WTC11 (cell line): ENCODE measurements around the gene PHF14. TPM values are rescaled to one million over a fixed set of nuclear protein-coding genes. Genes with fewer than 3 reads are reported as not detected.
A peak's percentile ranks its signal among the peaks of the same experiment; 100 is the strongest.

ENCODE experiments used
- ATAC-seq: fragments of 200-7000 bp; cut with Tn5 transposase; 2 replicates; pipeline ENCODE4 v1.10.0; 2021; ENCODE audit warnings: mild to moderate bottlenecking, moderate library complexity
- CTCF ChIA-PET: fragments of 300-600 bp; sonication (Branson Sonifier 250); formaldehyde crosslinking; loops from one replicate; lab custom pipeline; 2021; ENCODE audit warnings: antibody characterized with exemption; lab: Charles Lee
- POLR2A ChIA-PET: fragments of 350-600 bp; sonication (Branson Sonifier 250); formaldehyde crosslinking; loops from one replicate; lab custom pipeline; 2021; ENCODE audit warnings: antibody characterized with exemption; lab: Charles Lee
- DNase-seq: peaks from one replicate; pipeline ENCODE4 v3.0.0; 2021; ENCODE audit warnings: low spot score
- H3K27ac Mint-ChIP-seq: 2 replicates; pipeline ENCODE4 v1.8.0; 2021; ENCODE audit warnings: mixed read lengths
- H3K27me3 Mint-ChIP-seq: 2 replicates; pipeline ENCODE4 v1.8.0; 2021; ENCODE audit warnings: low read depth, mild to moderate bottlenecking, moderate library complexity, mixed read lengths
- H3K36me3 Mint-ChIP-seq: 2 replicates; pipeline ENCODE4 v1.8.0; 2021; ENCODE audit warnings: mixed read lengths
- H3K4me1 Mint-ChIP-seq: 2 replicates; pipeline ENCODE4 v1.8.0; 2022; ENCODE audit warnings: mixed read lengths
- H3K4me3 Mint-ChIP-seq: 2 replicates; pipeline ENCODE4 v1.8.0; 2021; ENCODE audit warnings: mild to moderate bottlenecking, moderate library complexity, mixed read lengths
- H3K9me3 Mint-ChIP-seq: 2 replicates; pipeline ENCODE4 v1.8.0; 2021; ENCODE audit warnings: mixed read lengths
- CBFB ChIP-seq: sonication (generic); formaldehyde crosslinking; IDR thresholded peaks from 2 replicates; pipeline ENCODE4 v1.8.1; 2022; ENCODE audit warnings: mild to moderate bottlenecking, low read depth, missing genetic modification reagents
- CTCF ChIP-seq: fragments of 200-600 bp; IDR thresholded peaks from 2 replicates; pipeline ENCODE4 v1.8.0; 2022; ENCODE audit warnings: antibody characterized with exemption
- E2F1 ChIP-seq: sonication (generic); formaldehyde crosslinking; IDR thresholded peaks from 2 replicates; pipeline ENCODE4 v1.8.0; 2022; ENCODE audit warnings: mild to moderate bottlenecking, missing genetic modification reagents
- ERG ChIP-seq: fragments of 250-450 bp; sonication (Bioruptor Pico); IDR thresholded peaks from 2 replicates; pipeline ENCODE4 v1.8.0; 2021; ENCODE audit warnings: mild to moderate bottlenecking
- FOXP1 ChIP-seq: sonication (generic); formaldehyde crosslinking; IDR thresholded peaks from 2 replicates; pipeline ENCODE4 v1.8.0; 2022; ENCODE audit warnings: missing genetic modification reagents, mild to moderate bottlenecking, moderate library complexity, borderline replicate concordance
- FOXP4 ChIP-seq: sonication (generic); formaldehyde crosslinking; IDR thresholded peaks from 2 replicates; pipeline ENCODE4 v1.8.0; 2022; ENCODE audit warnings: mild to moderate bottlenecking, missing genetic modification reagents
- GABPB1 ChIP-seq: sonication (generic); formaldehyde crosslinking; IDR thresholded peaks from 2 replicates; pipeline ENCODE4 v1.8.1; 2023; ENCODE audit warnings: mild to moderate bottlenecking, missing genetic modification reagents
- NR1H2 ChIP-seq: sonication (generic); formaldehyde crosslinking; IDR thresholded peaks from 2 replicates; pipeline ENCODE4 v1.9.0; 2021; ENCODE audit warnings: mild to moderate bottlenecking, moderate library complexity, missing genetic modification reagents
- PRDM15 ChIP-seq: sonication (generic); formaldehyde crosslinking; IDR thresholded peaks from 2 replicates; pipeline ENCODE4 v1.8.0; 2022; ENCODE audit warnings: missing genetic modification reagents
- TP53 ChIP-seq: sonication (generic); formaldehyde crosslinking; IDR thresholded peaks from 2 replicates; pipeline ENCODE4 v1.8.1; 2023; ENCODE audit warnings: mild to moderate bottlenecking, missing genetic modification reagents
- USF2 ChIP-seq: sonication (generic); formaldehyde crosslinking; IDR thresholded peaks from 2 replicates; pipeline ENCODE4 v1.8.1; 2023; ENCODE audit warnings: mild to moderate bottlenecking, missing genetic modification reagents, moderate library complexity
- ZBTB21 ChIP-seq: sonication (generic); formaldehyde crosslinking; IDR thresholded peaks from 2 replicates; pipeline ENCODE4 v1.8.1; 2023; ENCODE audit warnings: mild to moderate bottlenecking, missing genetic modification reagents, borderline replicate concordance
- ZBTB43 ChIP-seq: sonication (generic); formaldehyde crosslinking; IDR thresholded peaks from 2 replicates; pipeline ENCODE4 v1.8.1; 2023; ENCODE audit warnings: mild to moderate bottlenecking, missing genetic modification reagents
- ZNF416 ChIP-seq: fragments of 250-450 bp; sonication (Bioruptor Pico); IDR thresholded peaks from 2 replicates; pipeline ENCODE4 v1.9.0; 2021; ENCODE audit warnings: mild to moderate bottlenecking, inconsistent platforms
- ZNF425 ChIP-seq: fragments of 250-450 bp; sonication (Bioruptor Pico); conservative IDR thresholded peaks from 2 replicates; pipeline ENCODE4 v1.9.0; 2021; ENCODE audit warnings: mild to moderate bottlenecking
- total RNA-seq: library from RNA; stranded (reverse); gene quantifications from 3 replicates; pipeline ENCODE4 v1.2.3, GENCODE V29; 2021

Gene PHF14
- total RNA-seq, 1 experiment from 2014 or later, result 47.7 TPM

GRCh38 chr7:11210374-11210773, 236.7 kb downstream of the PHF14 start (continued):
- TF ChIP-seq FOXP4 (CRISPR knock-in tag) (no peak), ZNF416 (CRISPR knock-in tag) (no peak), ZBTB21 (CRISPR knock-in tag) (no peak)

GRCh38 chr7:11212080-11212711, 238.5 kb downstream of the PHF14 start:
- POLR2A ChIA-PET, result no interaction called here
- H3K27me3 Mint-ChIP-seq, result no peaks in the 10 kb centered on the region
- CTCF ChIA-PET, result interaction anchor here (0.6 to 1.9 kb wide), 16 partner anchors 12 to 272 kb away, joined by 3 to 13 read pairs (median 4); no protein-coding TSS in a partner anchor
- TF ChIP-seq CTCF (peak; percentile 77), GABPB1 (CRISPR knock-in tag) (no peak)
- no peaks in the 10 kb centered on the region for H3K36me3 Mint-ChIP-seq
- no peaks in the 10 kb centered on the region for H3K9me3 Mint-ChIP-seq
- peak; percentile 81 for ATAC-seq
- H3K27ac Mint-ChIP-seq, result no peak overlapping the region
- peak; percentile 53 for DNase-seq
- H3K4me1 Mint-ChIP-seq, result 0 out of 2 replicates have a peak, but pooled peaks cover 3% of the 10 kb centered on the region
- no peak overlapping the region for H3K4me3 Mint-ChIP-seq

GRCh38 chr7:11212816-11213215, 239.1 kb downstream of the PHF14 start:
- Mint-ChIP-seq H3K36me3 (no peaks in the 10 kb centered on the region), H3K9me3 (no peaks in the 10 kb centered on the region), H3K4me1 (0 out of 2 replicates have a peak, but pooled peaks cover 3% of the 10 kb centered on the region), H3K4me3 (no peak overlapping the region), H3K27ac (no peak overlapping the region), H3K27me3 (no peaks in the 10 kb centered on the region)
- ChIA-PET CTCF (interaction anchor here (1.6 to 1.9 kb wide), 3 partner anchors 40 to 272 kb away, joined by 4 read pairs; no protein-coding TSS in a partner anchor), POLR2A (no interaction called here)
- DNase-seq (no peak), ATAC-seq (no peak)
- TF ChIP-seq CBFB (no peak), E2F1 (CRISPR knock-in tag) (no peak), ZBTB43 (CRISPR knock-in tag) (no peak), USF2 (CRISPR knock-in tag) (no peak), ERG (no peak), TP53 (CRISPR knock-in tag) (no peak), FOXP1 (no peak), NR1H2 (no peak), ZNF425 (no peak), PRDM15 (CRISPR knock-in tag) (no peak)
